Upper lobe of left lung (tissue), 6 donors: ENCODE measurements around the gene PSMA7. TPM values are rescaled to one million over a fixed set of nuclear protein-coding genes. Genes with fewer than 3 reads are reported as not detected.

Experiments used
- ATAC-seq, 2 donors: fragments of 200-7000 bp; cut with Tn5 transposase; one replicate each; pipeline ENCODE4 v1.9.1; 2022; ENCODE audit warnings: mild to moderate bottlenecking in 2 of 2, moderate library complexity in 2 of 2; ENCODE audit not compliant: low FRiP score in 2 of 2
- DNase-seq, 2 donors: peaks; one replicate each; pipeline ENCODE4 v3.0.0-alpha.2; 2019 to 2020
- H3K27ac ChIP-seq, 4 donors: fragments of 200-600 bp; sonication (generic); one replicate each; pipeline ENCODE4 v1.5.1; 2016 to 2019
- H3K27me3 ChIP-seq, 4 donors: fragments of 200-600 bp; sonication (generic); one replicate each; pipeline ENCODE4 v1.5.1; 2017 to 2019
- H3K36me3 ChIP-seq, 4 donors: fragments of 200-600 bp; sonication (generic); one replicate each; pipeline ENCODE4 v1.5.1; 2016 to 2019
- H3K4me1 ChIP-seq, 4 donors: fragments of 200-600 bp; sonication (generic); one replicate each; pipeline ENCODE4 v1.5.1; 2018 to 2019
- H3K4me3 ChIP-seq, 4 donors: fragments of 200-600 bp; sonication (generic); one replicate each; pipeline ENCODE4 v1.5.1; 2017 to 2019; ENCODE audit warnings: mild to moderate bottlenecking in 2 of 4, moderate library complexity in 1 of 4
- H3K9me3 ChIP-seq, 4 donors: fragments of 200-600 bp; sonication (generic); one replicate each; pipeline ENCODE4 v1.5.1; 2018 to 2019
- EP300 ChIP-seq, 4 donors: sonication (generic); formaldehyde crosslinking; IDR thresholded peaks; one replicate each; pipeline ENCODE4 v1.5.1; 2017; ENCODE audit warnings: antibody characterized with exemption in 4 of 4, control low read depth in 2 of 4
- POLR2A ChIP-seq, 4 donors: fragments of 450-650 bp; IDR thresholded peaks; one replicate each; pipeline ENCODE4 v1.5.1; 2016 to 2017; ENCODE audit warnings: antibody characterized with exemption in 4 of 4, mild to moderate bottlenecking in 2 of 4
- POLR2AphosphoS5 ChIP-seq, 2 donors: sonication (generic); formaldehyde crosslinking; IDR thresholded peaks; one replicate each; pipeline ENCODE4 v1.5.1; 2017; ENCODE audit warnings: antibody characterized with exemption in 2 of 2
- WGBS, 2 donors: methylation state at CpG; one replicate each; pipeline ENCODE4 v1.1.5; 2017 to 2018; 5-methylcytosine and 5-hydroxymethylcytosine counted together
- total RNA-seq, 6 donors: library from RNA; depleted of rRNA in 4 of 6; stranded (reverse); fragments of >200 nt in 4 of 6; gene quantifications; one replicate each; pipeline versions ENCODE4 v1.1.0 to v1.2.1, GENCODE V29; 2016 to 2021
- TF ChIP-seq, protein P1 (sequence below), 6 experiments: fragments of 450-650 bp in 4 of 6; fragments of 200-600 bp in 2 of 6; sonication (generic) in 2 of 6; IDR thresholded peaks; one replicate each; pipeline ENCODE4 v1.5.1; 2016 to 2019; ENCODE audit warnings: antibody characterized with exemption in 6 of 6
- donor health status: DM: no; HTN: no; CAD: no; lungs with moderate emphysema.
- donor health status: DM: no; HTN: yes; CAD: no; lungs with severe emphysema.

Gene PSMA7
- total RNA-seq, 6 donors from 2014 or later, result 186 to 317 (median 240) TPM

DNA sequence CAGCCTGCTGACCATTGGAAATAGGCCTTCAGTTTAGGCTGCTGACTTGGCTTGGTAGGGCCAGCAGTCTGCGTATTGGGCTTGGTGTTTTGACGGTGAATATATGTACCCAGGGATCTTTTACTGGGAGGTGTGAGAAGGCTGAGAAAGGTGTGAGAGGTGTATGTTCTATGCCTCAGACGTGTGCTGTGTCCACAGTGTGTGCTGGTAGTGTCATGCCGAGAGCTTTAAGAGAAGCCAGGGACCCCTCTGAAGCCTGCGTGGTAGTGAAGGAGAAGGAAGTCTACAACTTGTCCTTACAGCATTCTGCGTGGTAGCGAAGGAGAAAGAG is 2.5 kb upstream of the PSMA7 start:
- DNase-seq (no peak), ATAC-seq (no peak)
- no peaks in the 10 kb centered on the region for H3K27me3 ChIP-seq
- H3K27ac ChIP-seq, result no peak overlapping the region
- 93 to 95% methylated on average over 7 of the region's 7 CpGs for WGBS, 2 donors
- H3K36me3 ChIP-seq, result peaks cover 0 to 5% (median 0%) of the 10 kb centered on the region in 4 donors
- H3K4me1 ChIP-seq, result peaks cover 38 to 57% (median 42%) of the 10 kb centered on the region in 4 donors
- no peaks in the 10 kb centered on the region for H3K9me3 ChIP-seq
- no peak overlapping the region for H3K4me3 ChIP-seq
- TF ChIP-seq POLR2AphosphoS5 (IDR thresholded peaks at IDR 0.05) (no peak), POLR2A (IDR thresholded peaks at IDR 0.05) (no peak), EP300 (IDR thresholded peaks at IDR 0.05) (no peak)
- TF ChIP-seq, protein P1, sequence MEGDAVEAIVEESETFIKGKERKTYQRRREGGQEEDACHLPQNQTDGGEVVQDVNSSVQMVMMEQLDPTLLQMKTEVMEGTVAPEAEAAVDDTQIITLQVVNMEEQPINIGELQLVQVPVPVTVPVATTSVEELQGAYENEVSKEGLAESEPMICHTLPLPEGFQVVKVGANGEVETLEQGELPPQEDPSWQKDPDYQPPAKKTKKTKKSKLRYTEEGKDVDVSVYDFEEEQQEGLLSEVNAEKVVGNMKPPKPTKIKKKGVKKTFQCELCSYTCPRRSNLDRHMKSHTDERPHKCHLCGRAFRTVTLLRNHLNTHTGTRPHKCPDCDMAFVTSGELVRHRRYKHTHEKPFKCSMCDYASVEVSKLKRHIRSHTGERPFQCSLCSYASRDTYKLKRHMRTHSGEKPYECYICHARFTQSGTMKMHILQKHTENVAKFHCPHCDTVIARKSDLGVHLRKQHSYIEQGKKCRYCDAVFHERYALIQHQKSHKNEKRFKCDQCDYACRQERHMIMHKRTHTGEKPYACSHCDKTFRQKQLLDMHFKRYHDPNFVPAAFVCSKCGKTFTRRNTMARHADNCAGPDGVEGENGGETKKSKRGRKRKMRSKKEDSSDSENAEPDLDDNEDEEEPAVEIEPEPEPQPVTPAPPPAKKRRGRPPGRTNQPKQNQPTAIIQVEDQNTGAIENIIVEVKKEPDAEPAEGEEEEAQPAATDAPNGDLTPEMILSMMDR (IDR thresholded peaks at IDR 0.05), result no peak

DNA sequence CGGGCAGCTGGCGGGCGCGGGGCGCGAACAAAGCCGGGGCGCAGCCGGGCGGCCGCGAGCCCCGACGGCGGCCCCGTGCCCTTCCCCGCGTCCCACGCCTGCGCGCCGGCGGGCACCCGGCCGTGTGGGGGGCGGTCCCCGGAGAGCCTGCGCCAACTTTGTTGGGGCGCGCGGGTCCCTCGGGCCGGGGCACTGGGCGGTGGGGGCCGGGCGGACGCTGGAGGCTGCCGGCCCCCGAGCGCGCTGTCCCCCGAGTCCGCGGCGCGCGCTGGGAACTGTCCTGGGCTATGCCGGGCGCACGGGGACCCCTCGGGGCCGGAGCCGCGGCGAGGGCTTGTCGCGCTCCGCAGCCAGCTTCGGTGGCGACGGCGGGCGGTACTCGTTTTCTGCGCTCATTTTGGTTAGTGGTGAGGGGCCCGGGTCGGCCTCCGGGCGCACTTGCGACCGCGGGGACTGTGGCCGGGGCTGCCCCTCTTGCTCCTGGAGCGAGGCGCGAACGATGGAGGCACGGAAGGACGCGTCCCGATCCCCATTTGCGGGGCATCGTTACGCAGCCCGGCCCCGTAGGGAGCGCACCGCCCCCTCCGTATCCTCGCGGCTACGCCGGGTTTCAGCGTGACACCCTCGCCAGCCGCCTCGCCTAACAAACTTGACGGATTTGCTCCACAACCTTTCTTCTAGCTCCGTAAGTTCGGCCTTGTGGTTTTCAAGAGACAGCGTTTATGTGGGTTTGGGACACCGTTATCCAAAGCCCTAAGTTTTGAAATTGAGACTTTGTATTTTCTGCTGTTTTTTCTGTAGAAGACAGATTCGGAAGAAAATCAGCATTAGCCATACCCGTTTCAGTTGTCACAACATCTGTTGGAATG is 997 bp upstream of the PSMA7 start:
- TF ChIP-seq POLR2A (IDR thresholded peaks at IDR 0.05) (peak in 1 of 4 donors; percentile 44), EP300 (IDR thresholded peaks at IDR 0.05) (no peak), POLR2AphosphoS5 (IDR thresholded peaks at IDR 0.05) (peak in 1 of 2 donors; percentile 41)
- Histone ChIP-seq H3K4me1 (peaks cover 28 to 52% (median 36%) of the 10 kb centered on the region in 4 donors), H3K36me3 (peaks cover 9 to 19% (median 11%) of the 10 kb centered on the region in 4 donors), H3K9me3 (no peaks in the 10 kb centered on the region), H3K27ac (peak overlapping the region; percentile 84 to 99 (median 96)), H3K27me3 (no peaks in the 10 kb centered on the region), H3K4me3 (peak overlapping the region; percentile 62 to 97 (median 90))
- ATAC-seq (peak; percentile 41 to 69), DNase-seq (peak; percentile 61 to 91)
- 1 to 3% methylated on average over 11 to 24 of the region's 104 CpGs for WGBS, 2 donors

DNA sequence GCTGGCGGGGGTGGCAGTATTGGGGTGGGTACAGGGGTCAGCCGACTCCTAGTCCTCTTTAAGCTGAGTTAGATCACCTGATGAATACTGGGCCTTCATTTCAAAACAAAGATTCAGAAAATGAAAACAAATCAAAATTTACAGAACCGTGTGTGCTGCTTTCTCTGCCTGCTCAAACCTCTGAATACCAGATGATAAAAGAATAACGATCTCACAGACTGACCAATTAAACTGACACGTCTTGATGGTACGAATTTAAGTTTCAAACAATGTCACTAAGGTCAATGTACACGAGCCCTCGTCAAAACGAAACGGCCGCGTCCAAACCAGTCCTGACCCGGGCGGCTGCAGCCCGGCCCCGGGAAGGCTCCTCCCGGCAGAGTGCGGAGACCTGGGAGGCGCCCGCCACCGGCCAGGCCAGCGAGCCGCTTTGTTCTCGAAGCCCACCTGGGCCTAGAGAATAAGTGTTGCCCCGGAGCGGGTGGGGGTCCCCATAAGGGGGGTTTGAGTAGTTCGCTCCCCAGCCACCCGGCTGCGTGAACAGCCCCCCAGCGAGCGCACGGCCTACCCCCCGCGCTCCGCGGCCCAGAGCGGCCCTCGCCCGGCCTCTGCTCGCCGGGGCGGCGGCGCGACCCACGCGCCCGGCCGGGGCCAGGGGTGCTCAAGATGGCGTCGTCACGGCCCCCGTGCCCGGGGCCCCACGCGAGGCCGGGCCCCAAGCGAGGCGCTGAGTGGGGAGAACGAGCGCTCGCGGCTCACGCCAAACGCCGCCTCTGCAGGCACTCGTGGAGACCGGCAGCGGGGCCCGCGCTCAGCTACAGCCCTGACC is 728 bp downstream of the PSMA7 start:
- peak in 1 of 2 donors; percentile 9 for ATAC-seq
- WGBS, 2 donors, result 1 to 2% methylated on average over 8 to 28 of the region's 71 CpGs
- DNase-seq, result peak in 1 of 2 donors; percentile 89

DNA sequence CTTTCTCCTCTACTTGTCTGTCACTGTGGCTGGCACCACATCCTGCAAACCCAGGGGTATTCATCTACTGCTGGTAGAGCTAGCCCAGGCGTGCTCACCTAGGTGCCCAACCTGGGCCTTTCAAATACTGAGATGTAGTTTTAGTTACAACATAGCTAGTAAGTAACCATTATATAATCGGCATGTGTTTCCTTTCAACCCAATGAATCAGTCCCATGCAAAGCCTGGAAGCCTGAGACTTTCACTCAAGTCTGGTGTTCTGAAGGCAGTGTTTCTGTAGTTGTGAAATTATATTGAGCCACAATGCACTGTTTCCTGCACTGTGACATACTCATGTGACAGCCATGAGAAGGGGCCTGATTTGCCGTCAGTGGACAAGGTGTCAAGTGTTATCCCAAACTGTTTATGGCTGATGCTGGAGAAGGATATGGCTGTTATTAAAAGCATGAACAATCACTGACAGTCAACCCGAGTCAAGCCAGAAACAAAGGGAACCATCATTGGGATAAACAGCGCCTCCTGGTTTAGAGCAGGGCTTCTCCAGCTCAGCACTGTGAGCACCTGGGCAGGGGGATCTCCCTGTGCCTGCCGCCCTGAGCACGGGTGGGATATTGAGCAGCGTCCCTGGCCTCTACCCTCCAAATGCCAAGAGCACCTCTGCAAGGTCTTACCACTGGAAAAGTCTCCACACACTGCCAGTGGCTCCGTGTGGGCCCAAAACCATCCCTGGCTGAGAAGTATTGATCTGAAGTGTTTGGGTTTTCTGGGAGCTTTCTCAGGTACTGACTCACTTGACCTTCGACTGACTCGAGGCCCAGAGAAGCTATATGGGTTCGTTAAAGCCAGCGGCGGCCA is 1.6 kb downstream of the PSMA7 start:
- Histone ChIP-seq H3K27ac (peak overlapping the region; percentile 93 to 99 (median 96)), H3K4me1 (peaks cover 25 to 35% (median 30%) of the 10 kb centered on the region in 4 donors), H3K36me3 (peaks cover 24 to 45% (median 34%) of the 10 kb centered on the region in 4 donors), H3K27me3 (no peaks in the 10 kb centered on the region), H3K9me3 (no peaks in the 10 kb centered on the region), H3K4me3 (peak overlapping the region; percentile 72 to 97 (median 90))
- DNase-seq, result no peak
- ATAC-seq, result no peak
- WGBS, 2 donors, result 16 to 20% methylated on average over 13 to 14 of the region's 14 CpGs
- TF ChIP-seq POLR2AphosphoS5 (IDR thresholded peaks at IDR 0.05) (peak in 1 of 2 donors; percentile 65), POLR2A (IDR thresholded peaks at IDR 0.05) (peak in 1 of 4 donors; percentile 42), EP300 (IDR thresholded peaks at IDR 0.05) (peak in 1 of 4 donors; percentile 31)
- TF ChIP-seq, protein P1 (IDR thresholded peaks at IDR 0.05), result peak in 1 of 6 experiments; percentile 24

More for the DNA sequence above, 728 bp downstream of the PSMA7 start:
- H3K36me3 ChIP-seq, result peaks cover 24 to 36% (median 28%) of the 10 kb centered on the region in 4 donors
- peaks cover 25 to 41% (median 30%) of the 10 kb centered on the region in 4 donors for H3K4me1 ChIP-seq
- no peaks in the 10 kb centered on the region for H3K27me3 ChIP-seq
- peak overlapping the region; percentile 93 to 99 (median 96) for H3K27ac ChIP-seq
- TF ChIP-seq POLR2AphosphoS5 (IDR thresholded peaks at IDR 0.05), result no peak
- no peak for TF ChIP-seq POLR2A (IDR thresholded peaks at IDR 0.05)
- TF ChIP-seq, protein P1 (IDR thresholded peaks at IDR 0.05), result no peak
- TF ChIP-seq EP300 (IDR thresholded peaks at IDR 0.05), result no peak
- H3K4me3 ChIP-seq, result peak overlapping the region; percentile 72 to 97 (median 90)
- no peaks in the 10 kb centered on the region for H3K9me3 ChIP-seq
